Ovary (tissue), 3 donors: Measurements from ENCODE around the gene SFN.

Experiments
- CTCF ChIP-seq, 3 donors: fragments of 450-650 bp in 2 of 3; fragments of 200-600 bp in 1 of 3; IDR thresholded peaks; one replicate each; pipeline versions ENCODE4 v1.5.1 to v1.8.0; 2016 to 2022; ENCODE audit warnings: antibody characterized with exemption in 3 of 3, mild to moderate bottlenecking in 1 of 3
- EP300 ChIP-seq: sonication (generic); formaldehyde crosslinking; IDR thresholded peaks from one replicate; pipeline ENCODE4 v1.6.1; 2017; ENCODE audit warnings: antibody characterized with exemption
- POLR2A ChIP-seq: fragments of 450-650 bp; IDR thresholded peaks from one replicate; pipeline ENCODE4 v1.6.1; 2017; ENCODE audit warnings: antibody characterized with exemption, mild to moderate bottlenecking, moderate library complexity
- donor health status: DM: no; HTN: no; CAD: no.

GRCh38 chr1:26852701-26853100 lies 10.2 kb upstream of the SFN start:
- TF ChIP-seq CTCF (IDR thresholded peaks at IDR 0.05) (no peak), POLR2A (no peak), EP300 (no peak)
